ENCODE data around the gene REPS1.

- TF ChIP-seq, protein P1, sequence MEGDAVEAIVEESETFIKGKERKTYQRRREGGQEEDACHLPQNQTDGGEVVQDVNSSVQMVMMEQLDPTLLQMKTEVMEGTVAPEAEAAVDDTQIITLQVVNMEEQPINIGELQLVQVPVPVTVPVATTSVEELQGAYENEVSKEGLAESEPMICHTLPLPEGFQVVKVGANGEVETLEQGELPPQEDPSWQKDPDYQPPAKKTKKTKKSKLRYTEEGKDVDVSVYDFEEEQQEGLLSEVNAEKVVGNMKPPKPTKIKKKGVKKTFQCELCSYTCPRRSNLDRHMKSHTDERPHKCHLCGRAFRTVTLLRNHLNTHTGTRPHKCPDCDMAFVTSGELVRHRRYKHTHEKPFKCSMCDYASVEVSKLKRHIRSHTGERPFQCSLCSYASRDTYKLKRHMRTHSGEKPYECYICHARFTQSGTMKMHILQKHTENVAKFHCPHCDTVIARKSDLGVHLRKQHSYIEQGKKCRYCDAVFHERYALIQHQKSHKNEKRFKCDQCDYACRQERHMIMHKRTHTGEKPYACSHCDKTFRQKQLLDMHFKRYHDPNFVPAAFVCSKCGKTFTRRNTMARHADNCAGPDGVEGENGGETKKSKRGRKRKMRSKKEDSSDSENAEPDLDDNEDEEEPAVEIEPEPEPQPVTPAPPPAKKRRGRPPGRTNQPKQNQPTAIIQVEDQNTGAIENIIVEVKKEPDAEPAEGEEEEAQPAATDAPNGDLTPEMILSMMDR (conservative IDR thresholded peaks at IDR 0.05 in 1 of 2, IDR thresholded peaks at IDR 0.05 in 1 of 2; ENCODE audit: extremely low read depth in 1 of 2, insufficient read depth in 1 of 2, low read depth in 1 of 2, low read length in 2 of 2) = no peak
- no peak for TF ChIP-seq EZH2 (IDR thresholded peaks at IDR 0.05; ENCODE audit: borderline replicate concordance, low read length)
Measured at GRCh38 chr6:138920906-138921305, 67.1 kb downstream of the REPS1 start.
